HG03139 (cell line): ENCODE data around the gene BCHE.
"Not testable (repeated sequence)": the region's sequence is repeated elsewhere in the genome, so short reads cannot be mapped to it uniquely, and the experiment has no call there.

Experiments
- ATAC-seq: cut with Tn5 transposase; IDR thresholded peaks from one replicate; pipeline ENCODE4 v1.9.1; 2021; ENCODE audit not compliant: unreplicated experiment

BCHE gene

GRCh38 chr3:165817160-165817709 lies 20.0 kb downstream of the BCHE start:
- no peak for ATAC-seq

DNA sequence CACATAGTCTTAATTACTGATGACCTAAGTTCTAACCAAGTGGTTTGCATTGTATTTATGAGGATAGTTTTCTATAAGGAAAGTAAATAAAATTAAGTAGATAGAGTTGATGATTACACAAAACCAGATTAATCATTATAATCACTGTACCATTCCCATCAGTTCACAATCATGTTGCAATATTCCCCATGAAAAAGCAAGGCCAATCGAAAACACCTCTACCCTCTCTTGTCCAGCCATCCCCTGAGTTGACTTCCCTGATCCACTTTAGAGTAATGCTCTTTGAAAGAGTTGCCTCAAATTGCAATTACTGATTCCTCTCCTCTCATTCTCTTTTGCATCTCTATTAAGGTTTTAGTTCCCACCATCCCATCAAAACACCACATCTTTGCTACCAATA lies 21.0 kb downstream of the BCHE start:
- no peak for ATAC-seq

- no peak for ATAC-seq
Observed at GRCh38 chr3:165815682-165816081, 21.5 kb downstream of the BCHE start.

DNA sequence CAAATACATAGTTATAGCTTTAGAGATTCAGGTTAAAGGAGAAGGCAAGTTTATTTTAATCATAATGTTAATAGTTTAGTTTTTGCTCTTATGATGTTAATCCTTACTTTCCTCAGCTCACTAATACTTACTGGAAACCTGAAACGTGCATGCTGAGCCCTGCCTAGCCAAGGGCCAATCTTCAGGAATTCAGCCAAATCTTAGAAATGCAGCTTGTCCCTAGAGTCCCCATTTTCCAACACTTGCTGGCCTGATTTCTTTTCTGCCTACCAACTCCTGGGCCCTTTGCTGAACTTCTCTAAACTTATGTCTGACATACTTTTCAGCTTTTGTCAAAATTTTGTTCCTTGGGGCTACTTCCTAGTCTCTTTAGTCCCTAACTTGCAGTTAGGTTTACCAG lies 22.8 kb downstream of the BCHE start:
- no peak for ATAC-seq

DNA sequence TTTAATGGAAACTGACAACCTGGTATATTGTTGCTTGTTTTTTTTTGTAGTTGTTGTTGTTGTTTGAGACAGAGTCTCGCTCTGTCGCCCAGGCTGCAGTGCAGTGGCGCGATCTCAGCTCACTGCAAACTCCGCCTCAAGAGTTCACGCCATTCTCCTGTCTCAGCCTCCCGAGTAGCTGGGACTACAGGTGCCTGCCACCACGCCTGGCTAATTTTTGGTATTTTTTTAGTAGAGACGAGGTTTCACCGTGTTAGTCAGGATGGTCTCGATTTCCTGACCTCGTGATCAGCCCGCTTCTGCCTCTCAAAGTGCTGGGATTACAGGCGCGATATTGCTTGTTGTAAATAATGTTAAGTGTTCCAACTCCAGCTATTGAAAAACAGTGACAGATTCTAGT lies 29.3 kb downstream of the BCHE start:
- ATAC-seq, result not testable (repeated sequence)

GRCh38 chr3:165805946-165806561 lies 31.2 kb downstream of the BCHE start:
- ATAC-seq, result no peak

- no peak for ATAC-seq
Observed at GRCh38 chr3:165803471-165803870, 33.8 kb downstream of the BCHE start.

- no peak for ATAC-seq
Observed at GRCh38 chr3:165800970-165801369, 36.3 kb downstream of the BCHE start.

GRCh38 chr3:165799026-165799425 lies 38.2 kb downstream of the BCHE start:
- no peak for ATAC-seq

DNA sequence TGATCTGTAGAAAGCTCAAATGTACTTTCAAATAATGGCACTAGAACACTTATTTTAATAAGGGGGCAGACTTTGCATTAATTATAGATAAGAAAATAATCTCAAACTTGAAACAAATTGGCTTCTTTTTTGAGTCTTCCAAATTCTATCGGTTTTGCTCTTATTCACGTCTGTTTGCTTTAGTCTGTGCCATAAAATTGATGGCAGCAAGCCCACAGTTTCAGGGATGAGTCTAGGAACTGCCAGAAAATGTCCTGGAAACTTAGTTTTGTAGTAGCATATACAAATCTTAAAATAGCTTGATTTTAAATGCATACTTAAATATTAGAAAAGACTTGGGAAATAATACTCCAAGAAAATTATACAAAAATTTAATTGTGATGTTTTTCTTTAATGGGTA lies 39.7 kb downstream of the BCHE start:
- no peak for ATAC-seq

GRCh38 chr3:165796701-165797100 lies 40.5 kb downstream of the BCHE start:
- no peak for ATAC-seq

DNA sequence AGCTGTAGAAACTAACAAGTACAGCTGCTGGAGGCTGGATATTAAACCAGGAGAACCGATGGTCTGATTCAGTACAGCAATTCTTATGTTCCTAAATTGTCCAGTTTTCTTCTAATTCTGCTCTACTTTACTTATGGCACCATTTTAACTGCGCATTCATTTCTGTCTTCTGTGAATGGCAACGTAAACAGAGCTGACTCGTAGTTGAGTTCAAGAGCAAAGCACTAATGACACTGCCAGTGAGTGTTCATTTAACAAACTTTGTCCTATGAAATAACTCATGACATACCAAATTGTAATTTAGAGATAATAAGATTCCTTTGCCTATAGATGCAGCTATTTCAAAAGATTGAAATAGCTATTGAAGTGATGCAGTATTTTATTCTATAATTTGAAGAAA lies 48.7 kb downstream of the BCHE start:
- no peak for ATAC-seq

GRCh38 chr3:165786013-165786412 lies 51.2 kb downstream of the BCHE start:
- ATAC-seq, result no peak

DNA sequence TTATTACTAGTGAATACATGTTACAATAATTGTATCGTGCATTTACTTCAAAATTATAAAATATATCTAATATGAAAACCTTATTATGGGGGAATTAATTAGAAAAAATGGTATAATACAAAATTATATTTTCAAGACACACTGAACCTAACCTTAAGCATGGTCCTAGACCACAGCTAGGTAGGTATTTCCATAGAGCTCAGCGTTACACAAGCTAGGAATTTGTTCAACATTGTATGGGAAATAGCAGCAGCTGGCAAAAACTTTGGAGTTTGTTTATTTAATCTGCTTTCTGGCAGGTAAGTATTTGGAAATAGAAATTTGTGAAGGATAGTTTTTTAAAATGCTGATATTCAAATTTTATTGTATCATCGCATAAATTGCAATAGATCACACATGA lies 52.9 kb downstream of the BCHE start:
- no peak for ATAC-seq

DNA sequence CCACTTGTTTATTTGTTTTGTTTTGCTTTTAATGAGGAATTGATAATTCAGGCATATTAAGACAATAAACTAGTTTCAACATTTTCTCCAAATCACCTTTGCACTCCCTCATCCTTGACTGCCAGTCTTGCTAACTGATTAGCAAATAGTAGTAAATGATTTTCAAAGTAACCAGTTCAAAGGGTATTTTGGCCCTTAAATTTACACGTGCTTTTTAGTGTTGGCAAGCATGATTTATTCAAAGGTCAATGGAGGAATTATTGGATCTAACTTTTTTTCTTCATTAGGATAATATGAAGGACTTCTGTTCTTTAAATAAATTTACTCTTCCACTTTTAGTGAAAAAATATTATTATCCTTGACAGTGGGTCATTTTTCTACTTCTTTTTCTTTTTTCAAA lies 53.8 kb downstream of the BCHE start:
- no peak for ATAC-seq

- ATAC-seq, result no peak
Observed at GRCh38 chr3:165778891-165779290, 58.3 kb downstream of the BCHE start.

- ATAC-seq, result no peak
Observed at GRCh38 chr3:165778456-165778855, 58.8 kb downstream of the BCHE start.

DNA sequence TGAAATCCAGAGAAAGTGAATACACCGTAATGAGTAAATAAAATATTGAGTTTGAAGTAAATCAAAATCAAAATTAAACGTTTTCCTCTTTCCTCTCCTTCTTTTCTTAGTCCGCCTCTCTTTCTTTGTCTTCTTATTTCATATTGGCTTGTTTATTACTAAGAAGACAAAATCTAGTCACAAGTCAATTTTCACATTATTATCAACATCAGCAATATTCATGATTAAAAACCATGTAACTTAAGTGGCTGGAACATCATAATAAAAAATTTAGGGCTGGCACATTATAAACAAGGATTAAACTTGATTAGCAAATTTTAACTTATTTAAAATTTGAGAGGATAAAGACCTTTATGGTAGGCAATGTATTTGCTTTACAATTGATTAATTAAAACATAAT lies 61.4 kb downstream of the BCHE start:
- no peak for ATAC-seq

- no peak for ATAC-seq
Observed at GRCh38 chr3:165770781-165771180, 66.4 kb downstream of the BCHE start.

DNA sequence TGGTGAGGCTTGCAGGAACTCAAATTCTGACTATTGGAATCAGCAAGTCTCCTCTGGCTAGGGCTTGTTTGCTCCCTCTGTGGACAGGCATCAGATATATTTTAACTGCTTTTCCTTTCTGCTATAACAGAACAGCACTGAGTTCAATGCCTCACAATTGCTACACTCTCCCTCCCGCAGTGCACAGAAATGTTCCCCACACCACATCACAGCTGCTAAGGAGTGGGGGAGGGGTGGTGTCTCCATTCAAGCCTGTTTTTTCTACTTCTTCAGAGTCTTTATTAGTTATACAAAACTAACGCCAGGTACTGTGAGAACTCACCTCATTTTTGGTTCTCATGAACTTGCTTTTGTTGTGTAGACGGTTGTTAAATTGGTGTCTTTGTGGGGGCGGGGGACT lies 68.5 kb downstream of the BCHE start:
- no peak for ATAC-seq

GRCh38 chr3:165759041-165759440 lies 78.2 kb downstream of the BCHE start:
- no peak for ATAC-seq

DNA sequence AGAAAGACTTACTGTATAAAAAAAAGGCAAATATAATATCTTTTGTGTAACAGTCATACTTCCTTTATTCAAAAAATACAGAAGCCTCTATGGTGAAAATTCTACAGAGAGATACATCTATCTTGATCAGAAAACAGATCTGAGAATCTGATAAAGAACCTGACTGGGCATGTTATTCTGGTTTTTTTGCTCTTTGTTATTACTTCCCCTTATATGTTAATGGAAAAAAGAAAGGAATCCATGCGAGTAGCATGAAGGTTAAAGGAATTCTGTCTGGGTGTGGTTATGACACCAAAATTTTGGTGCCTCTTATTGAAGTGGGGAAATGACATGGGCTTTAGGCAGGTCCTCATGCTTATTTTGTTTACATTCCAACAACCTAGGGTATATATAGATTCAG lies 81.7 kb downstream of the BCHE start:
- no peak for ATAC-seq
